Adrenal gland (tissue), 12 donors: ENCODE data around the gene VGLL4. TPM values are rescaled to one million over a fixed set of nuclear protein-coding genes. Genes with fewer than 3 reads are reported as not detected.

Experiments used
- DNase-seq, 7 donors: peaks; one replicate each; pipeline ENCODE4 v3.0.0-alpha.2; 2019 to 2020
- H3K27ac ChIP-seq, 5 donors: fragments of 200-600 bp; sonication (generic) in 4 of 5; 1 replicate in 3 of 5; 2 replicates in 2 of 5; pipeline versions ENCODE4 v1.5.1 to v1.8.0; 2016 to 2020; ENCODE audit warnings: mild to moderate bottlenecking in 1 of 5
- H3K27me3 ChIP-seq: fragments of 200-600 bp; 2 replicates; pipeline ENCODE4 v1.8.0; 2021
- H3K36me3 ChIP-seq, 2 donors: fragments of 200-600 bp; replicated peaks in 1 of 2; 1 replicate in 1 of 2; 2 replicates in 1 of 2; pipeline versions ENCODE4 v1.5.1 to v1.8.0; 2018 to 2022
- H3K4me1 ChIP-seq, 2 donors: fragments of 200-600 bp; replicated peaks in 1 of 2; 1 replicate in 1 of 2; 2 replicates in 1 of 2; pipeline versions ENCODE4 v1.5.1 to v1.8.0; 2018 to 2021
- H3K4me3 ChIP-seq, 4 donors: fragments of 200-600 bp; sonication (generic) in 3 of 4; one replicate each; pipeline ENCODE4 v1.5.1; 2016 to 2018
- H3K9me3 ChIP-seq, 3 donors: fragments of 200-600 bp; sonication (generic) in 1 of 3; replicated peaks in 1 of 3; 1 replicate in 2 of 3; 2 replicates in 1 of 3; pipeline versions ENCODE4 v1.5.1 to v1.8.0; 2016 to 2021
- CTCF ChIP-seq, 6 experiments: fragments of 450-650 bp in 4 of 6; fragments of 200-600 bp in 2 of 6; sonication (generic) in 1 of 6; IDR thresholded peaks; 1 replicate in 5 of 6; 2 replicates in 1 of 6; pipeline versions ENCODE4 v1.5.1 to v1.8.0; 2016 to 2021; ENCODE audit warnings: antibody characterized with exemption in 6 of 6, mild to moderate bottlenecking in 2 of 6, moderate library complexity in 1 of 6
- POLR2A ChIP-seq, 2 donors: fragments of 450-650 bp; IDR thresholded peaks; one replicate each; pipeline ENCODE4 v1.6.1; 2017; ENCODE audit warnings: antibody characterized with exemption in 2 of 2, mild to moderate bottlenecking in 2 of 2, moderate library complexity in 1 of 2
- WGBS, 4 donors: extraction: QIAGEN DNeasy Blood & Tissue Kit in 2 of 4; methylation state at CpG; one replicate each; pipeline versions ENCODE4 v1.1.5 to v1.1.7; 2013 to 2017; 5-methylcytosine and 5-hydroxymethylcytosine counted together
- intact Hi-C, 2 donors: fragments of 100-400 bp; cut with DNase I; formaldehyde crosslinking; loops; one replicate each; pipeline versions ENCODE4 v1.14.1 to v1.15.0; 2022 to 2023
- polyA plus RNA-seq, 3 donors: library from polyadenylated mRNA; stranded (reverse); fragments of 200-250 nt in 2 of 3; fragments of 350-450 nt in 1 of 3; fragmentation: Illumina TruSeq in 1 of 3; extraction: RNeasy Lipid Tissue Mini Kit (QIAGEN cat#74804) in 1 of 3; gene quantifications; one replicate each; pipeline ENCODE4 v1.2.3, GENCODE V29; 2013 to 2014
- total RNA-seq, 9 donors: library from RNA; depleted of rRNA in 4 of 9; stranded (reverse); fragments of >200 nt in 4 of 9; fragments of 120-200 nt in 1 of 9; fragmentation: NEBNext Ultra II Directional in 1 of 9; extraction: Animal tissue kit (Norgen Biotek cat#: 25700) in 1 of 9; gene quantifications; one replicate each; pipeline versions ENCODE4 v1.1.0 to v1.2.4, GENCODE V29; 2013 to 2023
- donor health status: healthy with polysubstance abuse.
- donor health status: Bipolar disorder and iron deficiency.
- donor health status: DM: yes; HTN: yes; CAD: no.
- donor health status: DM: no; HTN: no; CAD: no.
- donor health status: DM: no; HTN: no; CAD: no.
- donor health status: DM: yes; HTN: yes; CAD: no.

The VGLL4 gene
- total and polyA plus RNA-seq, 12 donors: 38.3 to 153 (median 86.4) TPM

- no peaks in the 10 kb centered on the region for H3K27me3 ChIP-seq
- H3K9me3 ChIP-seq: no peaks in the 10 kb centered on the region
- DNase-seq: no peak
- H3K27ac ChIP-seq: no peak overlapping the region
- no peaks in the 10 kb centered on the region for H3K4me1 ChIP-seq
- no peak overlapping the region for H3K4me3 ChIP-seq
- WGBS, 4 donors: 93 to 98% (median 94%) methylated on average over 5 of the region's 5 CpGs
- intact Hi-C loops: no loop called here
- TF ChIP-seq CTCF (IDR thresholded peaks at IDR 0.05) (no peak), POLR2A (IDR thresholded peaks at IDR 0.05) (no peak)
- no peaks in the 10 kb centered on the region for H3K36me3 ChIP-seq
Measured at GRCh38 chr3:11679964-11680363, 36.2 kb upstream of the VGLL4 start.

- TF ChIP-seq POLR2A (IDR thresholded peaks at IDR 0.05) (no peak), CTCF (IDR thresholded peaks at IDR 0.05) (no peak)
- Histone ChIP-seq H3K9me3 (no peaks in the 10 kb centered on the region), H3K27me3 (no peaks in the 10 kb centered on the region), H3K4me3 (no peak overlapping the region), H3K4me1 (peaks cover 0 to 21% of the 10 kb centered on the region in 2 donors), H3K36me3 (no peaks in the 10 kb centered on the region), H3K27ac (no peak overlapping the region)
- no peak for DNase-seq
- intact Hi-C loops: no loop called here
- WGBS, 4 donors: 80 to 92% (median 85%) methylated on average over 3 of the region's 3 CpGs
Measured at GRCh38 chr3:11672363-11672762, 28.6 kb upstream of the VGLL4 start.

GRCh38 chr3:11671648-11672100, 28.0 kb upstream of the VGLL4 start:
- intact Hi-C loops: no loop called here
- H3K4me3 ChIP-seq: no peak overlapping the region
- no peaks in the 10 kb centered on the region for H3K9me3 ChIP-seq
- no peaks in the 10 kb centered on the region for H3K27me3 ChIP-seq
- DNase-seq: peak in 2 of 7 donors; percentile 27 to 38
- no peaks in the 10 kb centered on the region for H3K36me3 ChIP-seq
- WGBS, 4 donors: 18 to 25% (median 23%) methylated on average over 4 of the region's 4 CpGs
- no peak overlapping the region for H3K27ac ChIP-seq
- peaks cover 0 to 21% of the 10 kb centered on the region in 2 donors for H3K4me1 ChIP-seq
- no peak for TF ChIP-seq POLR2A (IDR thresholded peaks at IDR 0.05)

- Histone ChIP-seq H3K4me3 (no peak overlapping the region), H3K27me3 (no peaks in the 10 kb centered on the region), H3K36me3 (no peaks in the 10 kb centered on the region), H3K27ac (no peak overlapping the region), H3K4me1 (peaks cover 0 to 21% of the 10 kb centered on the region in 2 donors), H3K9me3 (no peaks in the 10 kb centered on the region)
- intact Hi-C loops: no loop called here
- no peak for DNase-seq
- TF ChIP-seq POLR2A (IDR thresholded peaks at IDR 0.05) (no peak), CTCF (IDR thresholded peaks at IDR 0.05) (no peak)
- 68 to 77% (median 72%) methylated on average over 9 of the region's 9 CpGs for WGBS, 4 donors
Measured at GRCh38 chr3:11668243-11669235, 24.8 kb upstream of the VGLL4 start.
